AG04450 (cell line): ENCODE data around the gene MTCH1. TPM values are rescaled to one million over a fixed set of nuclear protein-coding genes. Genes with fewer than 3 reads are reported as not detected.

ENCODE experiments used
- CTCF ChIA-PET: fragments of 300-600, 350-600 bp; formaldehyde crosslinking; extraction: SDS; loops from one replicate; lab custom pipeline; 2022; ENCODE audit warnings: antibody characterized with exemption, inconsistent platforms; lab: Charles Lee
- POLR2A ChIA-PET: fragments of 350-600 bp; formaldehyde crosslinking; extraction: SDS; loops from one replicate; lab custom pipeline; 2021; ENCODE audit warnings: antibody characterized with exemption, inconsistent platforms; lab: Yijun Ruan, JAX
- DNase-seq: peaks from one replicate; pipeline ENCODE4 v3.0.0-alpha.2; 2011; ENCODE audit warnings: low read depth, low spot score
- H3K27ac ChIP-seq: one replicate; pipeline ENCODE4 v1.5.1; 2012; ENCODE audit warnings: low read depth, low read length, control low read depth
- H3K27me3 ChIP-seq: one replicate; pipeline ENCODE4 v1.6.0; 2012; ENCODE audit warnings: low read length; ENCODE audit not compliant: control insufficient read depth, insufficient read depth
- H3K4me3 ChIP-seq: 2 replicates; pipeline ENCODE4 v1.5.1; 2011; ENCODE audit warnings: mild to moderate bottlenecking, low read depth, low read length, control low read depth
- H3K9me3 ChIP-seq: 2 replicates; pipeline ENCODE4 v1.5.1; 2012; ENCODE audit warnings: low read length; ENCODE audit not compliant: control insufficient read depth, insufficient read depth
- polyA plus RNA-seq: library from polyadenylated mRNA; depleted of rRNA; stranded (reverse); fragments of >200 nt; gene quantifications from 2 replicates; pipeline ENCODE4 v1.2.3, GENCODE V29; 2011
- TF ChIP-seq, protein P1 (sequence below): IDR thresholded peaks from 2 replicates; pipeline ENCODE4 v1.5.1; 2011; ENCODE audit warnings: low read depth, low read length, control low read depth, inconsistent platforms

The MTCH1 gene
- polyA plus RNA-seq, 1 experiment, result 149 TPM

DNA sequence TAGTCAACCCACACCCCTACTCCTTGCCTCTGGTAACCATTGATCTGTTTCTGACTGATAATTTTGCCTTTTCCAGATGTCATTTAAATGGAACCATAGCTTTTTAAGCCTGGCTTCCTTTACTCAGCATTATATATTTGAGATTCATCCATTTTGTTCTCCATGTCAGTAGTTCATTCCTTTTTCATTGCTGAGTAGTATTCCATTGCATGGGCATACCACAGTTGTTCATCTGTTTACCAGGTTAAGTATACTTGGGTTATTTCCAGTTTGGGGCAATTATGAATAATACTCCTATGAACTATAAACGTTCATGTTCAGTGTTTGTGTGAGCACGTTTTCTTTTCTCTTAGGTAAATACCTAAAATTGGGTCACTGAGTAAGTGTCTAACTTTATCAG, 44.6 kb upstream of the MTCH1 start:
- no peak for DNase-seq
- ChIA-PET POLR2A (interaction anchor here (0.6 to 0.8 kb wide), 2 partner anchors 18 to 30 kb away, joined by 3 to 4 read pairs; no protein-coding TSS in a partner anchor), CTCF (interaction anchor here (1.9 to 16.0 kb wide), 4 partner anchors 11 to 178 kb away, joined by 6 to 597 read pairs (median 55); partner anchors contain the start of gene PIM1)
- H3K27ac ChIP-seq, result no peak overlapping the region
- H3K4me3 ChIP-seq, result no peak overlapping the region
- TF ChIP-seq, protein P1, sequence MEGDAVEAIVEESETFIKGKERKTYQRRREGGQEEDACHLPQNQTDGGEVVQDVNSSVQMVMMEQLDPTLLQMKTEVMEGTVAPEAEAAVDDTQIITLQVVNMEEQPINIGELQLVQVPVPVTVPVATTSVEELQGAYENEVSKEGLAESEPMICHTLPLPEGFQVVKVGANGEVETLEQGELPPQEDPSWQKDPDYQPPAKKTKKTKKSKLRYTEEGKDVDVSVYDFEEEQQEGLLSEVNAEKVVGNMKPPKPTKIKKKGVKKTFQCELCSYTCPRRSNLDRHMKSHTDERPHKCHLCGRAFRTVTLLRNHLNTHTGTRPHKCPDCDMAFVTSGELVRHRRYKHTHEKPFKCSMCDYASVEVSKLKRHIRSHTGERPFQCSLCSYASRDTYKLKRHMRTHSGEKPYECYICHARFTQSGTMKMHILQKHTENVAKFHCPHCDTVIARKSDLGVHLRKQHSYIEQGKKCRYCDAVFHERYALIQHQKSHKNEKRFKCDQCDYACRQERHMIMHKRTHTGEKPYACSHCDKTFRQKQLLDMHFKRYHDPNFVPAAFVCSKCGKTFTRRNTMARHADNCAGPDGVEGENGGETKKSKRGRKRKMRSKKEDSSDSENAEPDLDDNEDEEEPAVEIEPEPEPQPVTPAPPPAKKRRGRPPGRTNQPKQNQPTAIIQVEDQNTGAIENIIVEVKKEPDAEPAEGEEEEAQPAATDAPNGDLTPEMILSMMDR, result no peak
- no peaks in the 10 kb centered on the region for H3K9me3 ChIP-seq
- no peaks in the 10 kb centered on the region for H3K27me3 ChIP-seq

DNA sequence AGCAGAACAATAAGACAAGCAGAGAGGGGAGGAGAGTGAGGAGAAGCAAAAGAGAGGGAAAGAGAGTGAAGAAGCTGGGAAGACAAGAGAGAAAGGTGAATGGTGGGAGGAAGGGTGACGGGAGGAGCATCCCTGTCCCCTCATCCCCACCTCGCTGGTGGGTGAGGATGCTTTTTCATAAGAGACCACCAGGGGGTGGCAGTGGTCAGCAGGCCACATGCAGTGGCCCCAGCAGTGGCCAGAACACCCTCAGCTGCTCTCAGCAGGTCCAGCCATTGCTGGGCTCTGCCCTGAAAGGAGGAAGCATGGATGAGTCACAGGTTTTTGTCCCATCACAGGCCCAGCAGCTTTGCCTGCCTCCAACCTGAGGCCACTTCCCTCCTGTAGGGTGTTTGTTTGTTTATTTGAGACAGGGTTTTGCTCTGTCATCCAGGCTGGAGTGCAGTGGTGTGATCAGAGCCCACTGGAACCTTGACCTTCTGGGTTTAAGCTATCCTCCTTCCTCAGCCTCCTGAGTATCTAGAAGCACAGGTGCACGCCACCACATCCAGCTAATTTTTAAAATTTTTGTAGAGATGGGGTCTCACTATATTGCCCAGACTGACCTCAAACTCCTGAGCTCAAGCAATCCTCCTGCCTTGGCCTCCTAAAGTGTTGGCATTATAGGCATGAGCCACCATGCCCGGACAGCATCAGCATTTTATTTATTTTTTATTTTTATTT, 43.4 kb upstream of the MTCH1 start:
- CTCF ChIA-PET, result interaction anchor here (0.6 to 16.0 kb wide), 16 partner anchors 9 to 265 kb away, joined by 3 to 597 read pairs (median 6); partner anchors contain the start of gene PIM1
- TF ChIP-seq, protein P1, result peak; percentile 79
- Histone ChIP-seq H3K9me3 (no peaks in the 10 kb centered on the region), H3K27ac (no peak overlapping the region), H3K27me3 (peaks cover 3% of the 10 kb centered on the region), H3K4me3 (no peak overlapping the region)
- peak; percentile 69 for DNase-seq
- POLR2A ChIA-PET, result interaction anchor here (0.6 to 1.0 kb wide), 3 partner anchors 22 to 170 kb away, joined by 3 read pairs; no protein-coding TSS in a partner anchor

GRCh38 chr6:37027811-37028469, 41.9 kb upstream of the MTCH1 start:
- Histone ChIP-seq H3K27ac (no peak overlapping the region), H3K4me3 (no peak overlapping the region), H3K9me3 (no peaks in the 10 kb centered on the region), H3K27me3 (peaks cover 3% of the 10 kb centered on the region)
- POLR2A ChIA-PET, result no interaction called here
- CTCF ChIA-PET, result interaction anchor here (0.5 to 16.0 kb wide), 13 partner anchors 8 to 267 kb away, joined by 3 to 597 read pairs (median 8); partner anchors contain the start of gene PIM1
- TF ChIP-seq, protein P1, result no peak
- no peak for DNase-seq

DNA sequence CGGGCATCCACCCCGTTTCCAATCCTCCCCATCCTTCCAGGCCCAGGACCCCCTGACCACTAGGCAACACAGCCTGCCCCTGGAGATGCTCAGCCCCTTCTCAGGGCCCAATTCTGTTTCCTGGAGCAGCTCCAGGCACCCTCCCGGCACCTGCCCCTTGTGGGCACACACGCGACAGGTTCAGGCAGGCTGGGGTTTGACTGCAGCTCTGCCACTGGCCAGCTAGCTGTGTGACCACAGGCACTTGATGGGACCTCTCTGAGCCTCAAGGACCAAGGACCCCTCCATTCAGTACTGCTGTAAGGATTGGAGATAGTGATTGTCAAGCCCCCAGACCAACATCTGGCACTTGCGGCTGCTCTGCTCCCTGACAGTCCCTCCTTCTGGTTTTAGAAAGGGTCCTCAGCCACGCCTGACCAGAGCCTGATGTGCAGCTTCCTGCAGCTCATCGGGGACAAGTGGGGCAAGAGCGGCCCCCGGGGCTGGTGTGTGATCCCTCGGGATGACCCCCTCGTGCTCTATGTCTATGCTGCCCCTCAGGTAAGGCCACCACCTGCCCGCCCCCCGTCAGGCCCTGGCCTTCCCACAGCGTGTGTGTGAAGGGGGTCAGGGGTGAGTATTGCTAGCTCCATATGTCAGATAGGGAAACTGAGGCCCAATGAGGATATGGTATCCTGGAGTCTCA, 41.2 kb upstream of the MTCH1 start:
- peaks cover 3% of the 10 kb centered on the region for H3K27me3 ChIP-seq
- no peak for DNase-seq
- H3K9me3 ChIP-seq, result no peaks in the 10 kb centered on the region
- ChIA-PET CTCF (interaction anchor here (1.4 to 16.0 kb wide), 7 partner anchors 11 to 181 kb away, joined by 3 to 597 read pairs (median 10); partner anchors contain the start of gene PIM1), POLR2A (no interaction called here)
- H3K27ac ChIP-seq, result no peak overlapping the region
- no peak overlapping the region for H3K4me3 ChIP-seq
- TF ChIP-seq, protein P1, result no peak
